ENCODE results near the gene SUCNR1.
A peak's percentile ranks its signal among the peaks of the same experiment; 100 is the strongest.
"Not testable (repeated sequence)": the region's sequence is repeated elsewhere in the genome, so short reads cannot be mapped to it uniquely, and the experiment has no call there.

Gene SUCNR1

DNA sequence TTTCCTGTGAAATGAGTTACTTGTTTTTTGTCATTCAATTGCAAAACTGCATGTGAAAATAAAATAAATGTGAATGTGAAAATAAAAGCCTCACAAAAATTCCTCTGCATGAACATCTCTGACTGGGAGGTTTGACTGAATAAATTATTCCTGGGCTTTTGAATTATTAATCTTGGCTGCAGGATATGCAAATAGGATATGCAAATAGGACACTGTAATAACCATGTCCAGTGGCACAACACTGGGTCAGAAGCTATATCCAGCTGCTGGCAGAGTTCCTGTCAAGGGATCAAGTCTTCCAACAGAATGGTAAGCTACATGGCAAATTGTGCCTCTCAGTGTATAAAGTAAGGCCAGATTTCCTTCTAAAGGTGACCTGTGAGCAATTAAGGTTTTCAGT is at the start of gene SUCNR1:
Gene SUCNR1 (plus strand): TSS at position 246 of the 400 bp plus-strand sequence. CDS start 6,250 bp downstream, outside the sequence.
- DNase-seq (ENCODE audit: low spot score): no peak

- DNase-seq (ENCODE audit: low spot score): no peak
These were observed 45.6 kb upstream of the SUCNR1 start for GRCh38 chr3:151827816-151828215.

GRCh38 chr3:151835751-151836525 is 37.5 kb upstream of the SUCNR1 start:
- DNase-seq (ENCODE audit: low spot score): peak; percentile 6

- peak; percentile 7 for DNase-seq (ENCODE audit: low spot score)
These were observed 36.4 kb upstream of the SUCNR1 start for GRCh38 chr3:151837057-151837456.

DNA sequence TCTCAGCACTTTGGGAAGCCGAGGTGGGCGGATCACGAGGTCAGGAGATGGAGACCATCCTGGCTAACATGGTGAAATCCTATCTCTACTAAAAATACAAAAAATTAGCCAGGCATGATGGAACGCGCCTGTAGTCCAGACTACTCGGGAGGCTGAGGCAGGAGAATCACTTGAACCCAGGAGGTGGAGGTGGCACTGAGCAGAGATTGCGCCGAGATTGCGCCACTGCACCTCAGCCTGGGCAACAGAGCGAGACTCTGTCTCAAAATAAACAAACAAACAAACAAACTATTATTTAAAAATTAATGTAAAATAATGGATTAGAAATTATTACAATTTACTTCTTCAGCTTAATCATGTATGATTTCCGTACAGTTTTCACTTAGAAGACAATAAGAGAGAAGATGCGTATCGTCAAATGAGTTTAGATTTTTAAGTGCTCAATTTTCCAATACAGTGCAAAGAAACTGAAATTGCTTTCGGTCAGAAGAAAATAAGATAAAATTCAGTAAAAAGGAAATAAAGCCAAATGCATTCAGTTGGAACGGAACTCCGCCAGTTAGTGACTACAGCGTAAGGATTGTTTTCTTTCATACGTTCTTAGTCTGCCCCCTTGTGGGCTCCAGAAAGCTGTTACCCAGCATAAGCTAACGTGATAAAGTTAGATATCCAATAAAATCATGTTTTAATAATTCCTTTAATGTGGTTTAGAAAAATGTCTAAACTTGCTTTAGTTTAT is 34.7 kb upstream of the SUCNR1 start:
- peak; percentile 87 for DNase-seq (ENCODE audit: low spot score)

DNA sequence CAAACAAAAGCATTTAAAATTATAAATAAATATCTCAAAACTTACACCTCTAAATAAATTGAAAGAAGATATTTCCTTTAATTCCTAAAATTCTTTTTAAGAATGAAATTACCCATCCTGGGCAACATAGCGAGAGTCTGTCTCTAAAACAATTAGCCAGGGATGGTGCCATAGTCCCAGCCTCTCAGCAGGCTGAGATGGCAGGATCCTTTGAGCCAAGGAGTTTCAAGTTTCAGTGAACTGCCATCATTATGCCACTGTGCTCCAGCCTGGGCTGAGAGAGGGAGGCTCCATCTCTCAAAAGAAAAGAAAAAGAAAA is 34.2 kb upstream of the SUCNR1 start:
- DNase-seq (ENCODE audit: low spot score): no peak

GRCh38 chr3:151841801-151842200 is 31.6 kb upstream of the SUCNR1 start:
- DNase-seq (ENCODE audit: low spot score): no peak

GRCh38 chr3:151843275-151843674 is 30.2 kb upstream of the SUCNR1 start:
- no peak for DNase-seq (ENCODE audit: low spot score)

DNA sequence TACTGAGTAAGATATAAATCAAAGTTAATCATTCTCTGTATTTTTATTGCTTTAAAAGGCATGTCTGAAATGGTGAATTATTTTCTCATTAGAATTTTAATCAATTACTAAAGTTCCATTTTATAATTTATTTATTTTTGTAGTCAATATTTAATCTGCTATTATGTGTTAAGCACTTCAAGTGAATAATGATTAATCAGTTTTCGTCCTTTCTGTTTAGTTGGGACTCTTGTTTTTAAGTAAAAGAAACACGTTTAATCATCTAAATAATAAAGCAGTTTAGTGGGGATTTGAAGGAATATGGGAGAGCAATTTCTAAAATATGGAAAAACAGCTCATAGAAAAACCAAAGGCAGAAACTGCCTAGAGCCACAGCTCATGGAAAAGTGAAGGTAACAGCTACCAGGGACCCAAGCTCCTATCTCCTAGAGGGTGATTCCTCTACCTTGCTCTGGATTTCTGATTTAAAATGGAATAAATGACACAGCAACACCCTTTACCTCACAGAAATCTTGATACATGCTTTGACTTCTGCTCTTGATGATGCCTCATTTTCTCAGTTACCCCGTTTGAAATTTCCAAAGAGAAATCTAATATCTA is 28.0 kb upstream of the SUCNR1 start:
- no peak for DNase-seq (ENCODE audit: low spot score)

- DNase-seq (ENCODE audit: low spot score): not testable (repeated sequence)
These were observed 23.4 kb upstream of the SUCNR1 start for GRCh38 chr3:151850065-151850464.

DNA sequence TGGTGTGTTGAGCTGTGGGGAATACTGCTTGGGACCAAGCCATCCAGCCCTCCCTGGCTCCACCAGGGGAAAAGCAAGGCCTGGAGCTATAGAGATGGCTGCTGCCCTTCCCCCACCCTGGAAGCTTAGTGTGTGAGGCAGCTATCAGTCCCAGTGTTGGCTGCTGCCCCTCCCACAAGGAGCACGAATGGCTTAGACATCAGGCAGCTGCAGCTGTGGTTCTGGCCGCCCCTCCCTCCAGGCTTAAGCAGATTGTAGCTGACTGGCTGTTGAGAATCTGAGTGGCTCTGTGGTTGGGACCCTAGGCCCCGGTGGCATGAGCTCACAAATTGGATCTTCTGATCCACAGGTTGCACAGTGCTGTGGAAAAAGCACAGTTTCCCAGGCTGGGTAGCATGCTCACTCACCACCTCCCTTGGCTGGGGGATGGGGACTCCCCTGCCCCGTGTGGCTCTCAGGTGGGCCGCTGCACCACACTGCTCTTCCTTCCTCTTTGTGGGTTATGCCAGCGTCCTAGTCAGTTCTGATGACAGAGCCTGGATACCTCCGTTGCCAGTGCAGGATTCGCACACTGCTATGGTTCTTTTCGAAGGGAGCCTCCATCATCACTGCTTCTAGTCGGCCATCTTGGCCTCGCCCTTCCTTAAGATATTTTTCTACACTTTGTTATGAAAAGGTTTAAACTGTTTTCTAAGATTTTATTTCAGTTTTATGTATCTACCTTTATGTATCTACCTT is 21.2 kb upstream of the SUCNR1 start:
- no peak for DNase-seq (ENCODE audit: low spot score)

DNA sequence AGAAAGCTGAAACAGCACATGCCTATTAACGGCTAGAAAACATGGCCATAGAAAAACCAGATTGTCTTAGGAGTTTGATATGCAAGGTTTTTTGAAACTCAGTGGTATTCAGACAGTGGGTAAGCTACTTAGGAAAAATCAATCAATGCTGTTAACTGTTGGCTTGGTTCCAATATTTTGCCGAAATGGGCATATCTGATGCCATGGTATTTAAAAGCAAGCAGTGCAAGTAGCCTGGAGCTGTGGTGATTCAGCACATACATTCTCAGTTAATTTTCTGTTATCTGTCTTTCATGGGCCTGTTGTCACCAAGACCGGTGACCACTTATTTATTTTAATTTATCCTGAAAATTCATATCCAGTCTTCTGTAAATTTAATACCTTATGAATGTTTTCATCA is 17.3 kb upstream of the SUCNR1 start:
- DNase-seq (ENCODE audit: low spot score): no peak

DNA sequence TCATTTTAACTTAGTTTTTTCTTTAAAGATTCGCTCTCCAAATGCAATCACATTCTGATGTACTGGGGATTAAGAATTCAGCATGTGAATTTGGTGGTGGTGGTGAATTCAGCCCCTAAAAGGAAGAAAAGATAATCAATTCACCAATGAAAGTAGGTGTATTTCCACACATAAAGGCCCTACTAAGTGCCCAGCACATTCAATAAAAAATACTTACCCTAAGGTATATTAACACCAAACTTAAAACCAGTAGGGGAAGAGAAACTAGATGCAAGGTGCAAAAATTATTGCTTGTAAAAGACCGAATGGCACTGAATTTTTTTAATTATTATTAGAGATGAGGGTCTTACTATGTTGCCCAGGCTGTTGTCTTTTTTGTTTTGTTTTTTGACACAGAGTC is 16.8 kb upstream of the SUCNR1 start:
- DNase-seq (ENCODE audit: low spot score): no peak

DNA sequence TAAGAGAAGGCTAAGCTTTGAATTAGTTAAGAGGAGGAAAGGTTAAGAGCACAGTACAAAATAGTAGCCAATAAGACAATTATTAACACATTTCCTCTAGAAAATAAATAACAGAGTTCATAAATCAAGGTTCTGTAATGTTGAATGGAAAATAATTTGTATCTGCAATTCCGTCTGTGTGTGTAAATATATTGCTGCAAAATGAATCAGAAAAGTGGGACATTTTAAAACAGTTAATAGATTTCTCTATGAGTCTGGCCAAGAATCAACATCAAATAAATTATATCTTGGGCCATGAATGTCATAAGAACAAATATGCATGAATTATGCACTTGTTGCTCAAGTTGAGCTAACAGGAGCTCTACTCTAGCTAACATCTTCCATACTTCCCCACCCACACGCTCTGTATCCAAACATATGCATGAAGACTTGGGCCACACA is 14.2 kb upstream of the SUCNR1 start:
- no peak for DNase-seq (ENCODE audit: low spot score)

GRCh38 chr3:151859905-151860304 is 13.5 kb upstream of the SUCNR1 start:
- no peak for DNase-seq (ENCODE audit: low spot score)

- DNase-seq (ENCODE audit: low spot score): no peak
These were observed 9.8 kb upstream of the SUCNR1 start for GRCh38 chr3:151863611-151864010.

DNA sequence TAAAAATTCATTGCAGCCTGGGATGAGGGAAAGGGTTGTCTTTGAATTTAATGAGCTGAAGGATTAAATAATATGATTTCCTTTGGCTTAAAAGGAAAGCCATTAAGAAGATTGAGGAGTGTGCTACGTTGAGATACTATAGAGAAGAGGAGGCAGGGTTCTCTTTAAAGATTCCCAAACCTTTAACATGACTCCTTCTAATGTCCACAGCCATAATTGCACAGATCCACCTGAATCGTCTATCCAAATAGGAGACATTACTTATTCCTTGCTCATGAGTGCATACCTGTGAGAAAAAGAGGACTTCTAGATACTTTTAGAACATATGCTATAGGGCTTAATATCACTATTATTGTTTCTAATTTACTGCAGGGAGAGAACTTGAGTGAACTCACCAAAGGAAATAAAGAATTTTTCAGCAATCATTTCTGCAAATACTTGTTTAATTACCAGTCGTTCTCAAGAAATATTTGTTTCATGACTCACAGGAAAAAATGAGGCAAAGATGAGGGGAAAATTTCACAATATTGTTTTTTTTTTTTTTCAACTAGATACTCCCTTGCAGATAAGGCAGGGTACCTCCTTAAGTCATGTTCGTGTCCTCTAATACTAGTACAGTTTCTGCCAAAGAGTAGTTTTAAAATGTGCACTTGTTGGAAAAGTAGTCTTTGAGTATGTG is 8.9 kb upstream of the SUCNR1 start:
- DNase-seq (ENCODE audit: low spot score): no peak

DNA sequence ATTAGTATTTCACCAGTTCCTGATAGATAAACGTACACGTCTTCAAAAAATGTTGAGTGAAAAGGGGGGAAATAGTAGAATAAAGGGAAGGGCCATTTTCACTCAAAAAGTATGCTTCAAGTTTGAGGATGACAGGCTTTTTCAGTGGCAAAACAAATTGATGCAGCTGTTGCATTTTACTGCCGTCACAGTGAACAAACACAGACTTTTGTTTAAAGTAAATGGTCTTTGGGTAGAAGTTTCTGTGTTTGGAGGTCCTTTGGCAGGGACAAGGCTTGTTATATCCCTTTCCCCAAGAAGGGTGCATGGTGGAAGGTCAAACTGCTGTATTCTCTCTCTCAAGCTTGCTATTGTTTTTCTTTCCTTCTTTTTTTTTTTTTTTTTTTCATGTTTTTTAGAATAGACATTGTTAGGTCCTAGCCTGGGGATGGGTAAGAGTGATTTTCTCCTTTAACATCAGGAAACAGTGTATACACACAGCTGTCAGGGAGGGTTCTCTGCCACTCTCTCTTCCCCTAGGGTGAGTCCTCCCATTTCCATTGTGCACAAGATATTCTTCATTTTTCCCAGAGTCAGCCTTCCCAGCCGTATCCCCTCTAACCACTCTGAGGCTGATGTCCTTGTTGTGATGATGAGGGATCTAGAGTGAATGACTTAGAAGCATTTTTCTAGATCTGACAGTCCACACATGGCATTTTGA is 6.6 kb upstream of the SUCNR1 start:
- DNase-seq (ENCODE audit: low spot score): no peak

GRCh38 chr3:151867666-151868065 is 5.8 kb upstream of the SUCNR1 start:
- no peak for DNase-seq (ENCODE audit: low spot score)

DNA sequence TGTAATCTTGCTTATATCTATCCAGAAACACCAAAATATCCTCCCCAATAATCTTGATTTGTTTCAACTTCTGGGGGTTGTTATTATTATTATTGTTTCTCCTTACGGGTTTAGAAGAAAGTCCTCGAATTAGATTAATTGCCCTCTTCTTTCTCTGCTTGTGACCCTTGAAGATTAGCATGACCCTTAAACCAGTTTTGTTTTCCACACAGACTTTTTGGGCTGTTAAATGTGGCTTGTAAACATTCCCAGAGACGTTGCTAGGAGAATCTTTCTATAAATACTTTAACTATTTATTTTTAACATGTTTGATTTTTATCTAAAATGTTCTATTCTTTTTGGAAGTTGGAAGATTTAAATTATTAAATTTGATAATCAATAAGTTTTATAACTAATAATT is 4.3 kb upstream of the SUCNR1 start:
- no peak for DNase-seq (ENCODE audit: low spot score)
